Kidney (tissue), 14 donors: ENCODE results near the gene PLCL2. TPM values are rescaled to one million over a fixed set of nuclear protein-coding genes. Genes with fewer than 3 reads are reported as not detected.

ENCODE experiments used
- DNase-seq, 5 donors: peaks; one replicate each; pipeline ENCODE4 v3.0.0-alpha.2; 2013 to 2020
- FAIRE-seq: peaks from 2 replicates; lab custom pipeline; 2012; peaks lifted over from hg19 to GRCh38; lab: Jason Lieb, UNC
- H3K27ac ChIP-seq, 2 donors: one replicate each; pipeline ENCODE4 v1.7.0; 2013; ENCODE audit warnings: low read depth in 2 of 2, low read length in 2 of 2, inconsistent platforms in 1 of 2
- H3K27me3 ChIP-seq: one replicate; pipeline ENCODE4 v1.7.1; 2013; ENCODE audit warnings: low read length, inconsistent platforms; ENCODE audit not compliant: control insufficient read depth, insufficient read depth
- H3K36me3 ChIP-seq, 3 donors: one replicate each; pipeline versions ENCODE4 v1.7.0 to v1.7.1; 2013; ENCODE audit warnings: low read length in 3 of 3, control low read depth in 1 of 3, inconsistent platforms in 1 of 3; ENCODE audit not compliant: insufficient read depth in 3 of 3, control insufficient read depth in 2 of 3
- H3K4me1 ChIP-seq, 3 donors: one replicate each; pipeline versions ENCODE4 v1.7.0 to v1.7.1; 2013; ENCODE audit warnings: low read length in 3 of 3, inconsistent platforms in 1 of 3, low read depth in 1 of 3; ENCODE audit not compliant: control insufficient read depth in 2 of 3, insufficient read depth in 2 of 3
- H3K4me3 ChIP-seq, 3 donors: one replicate each; pipeline versions ENCODE4 v1.7.0 to v1.8.1; 2013; ENCODE audit warnings: low read length in 3 of 3, control low read depth in 1 of 3, inconsistent platforms in 1 of 3
- H3K9ac ChIP-seq, 3 donors: one replicate each; pipeline versions ENCODE4 v1.7.0 to v1.7.1; 2013; ENCODE audit warnings: low read length in 3 of 3, control low read depth in 1 of 3, inconsistent platforms in 1 of 3
- H3K9me3 ChIP-seq, 3 donors: one replicate each; pipeline versions ENCODE4 v1.7.0 to v1.7.1; 2013; ENCODE audit warnings: low read length in 3 of 3, control low read depth in 1 of 3, inconsistent platforms in 1 of 3; ENCODE audit not compliant: control insufficient read depth in 2 of 3, insufficient read depth in 1 of 3
- intact Hi-C: fragments of 100-400 bp; cut with DNase I; formaldehyde crosslinking; loops from one replicate; pipeline ENCODE4 v1.11.1; 2022
- polyA plus RNA-seq: library from polyadenylated mRNA; stranded (reverse); fragments of 350-450 nt; fragmentation: Illumina TruSeq; extraction: RNeasy Lipid Tissue Mini Kit (QIAGEN cat#74804); gene quantifications from one replicate; pipeline ENCODE4 v1.2.3, GENCODE V29; 2014; ENCODE audit warnings: low read depth, low replicate concordance; ENCODE audit not compliant: insufficient read depth
- total RNA-seq: library from RNA; stranded (reverse); fragmentation: NEBNext Ultra II Directional; extraction: Animal tissue kit (Norgen Biotek cat#: 25700); gene quantifications from one replicate; pipeline ENCODE4 v1.2.1, GENCODE V29; 2021
- TF ChIP-seq, protein P1 (sequence below): IDR thresholded peaks from 3 replicates; pipeline ENCODE4 v1.5.1; 2012; ENCODE audit warnings: mild to moderate bottlenecking, moderate library complexity, borderline replicate concordance; ENCODE audit not compliant: insufficient read depth; ENCODE audit errors: extremely low read depth
- donor health status: control.
- donor health status: control.
- donor health status: control.
- donor health status: control.
- donor health status: control.
- donor health status: DM: yes; HTN: yes; CAD: no.
- donor health status: Normal renal cell carcinoma (clear cell type).

PLCL2 gene
- total and polyA plus RNA-seq, 2 donors from 2014 or later: 10.5 to 19.1 TPM

DNA sequence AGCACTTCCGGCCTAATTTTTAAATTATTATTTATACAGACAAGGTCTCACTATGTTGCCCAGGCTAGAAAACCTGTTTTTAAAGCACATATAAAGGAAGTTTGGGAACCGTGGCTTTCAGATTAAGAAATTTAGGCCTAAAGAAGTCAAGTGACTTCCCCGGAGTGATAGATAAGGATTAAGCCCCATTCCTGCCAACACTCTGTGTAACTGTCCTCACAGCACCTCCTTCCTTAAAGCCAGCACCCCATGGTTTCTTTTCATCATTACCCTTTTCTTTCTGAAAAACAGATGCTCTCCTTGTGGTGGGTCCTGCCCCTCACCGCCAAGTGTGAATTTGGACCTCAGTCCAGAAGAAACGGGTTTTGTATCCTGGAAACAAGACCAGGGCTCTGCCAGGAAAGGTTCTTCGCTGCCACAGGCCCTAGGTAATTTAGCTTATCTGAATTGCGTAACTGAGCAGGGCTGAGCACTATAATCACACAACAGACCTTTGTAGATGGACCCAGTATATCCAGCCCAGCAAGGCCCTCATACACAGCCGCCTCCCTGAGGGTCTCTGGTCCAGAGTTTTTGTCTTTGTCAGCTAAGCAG, 231.3 kb downstream of the PLCL2 start:
- DNase-seq: no peak
- FAIRE-seq: no peak
- H3K4me1 ChIP-seq: no peaks in the 10 kb centered on the region
- H3K27ac ChIP-seq: no peak overlapping the region
- no peaks in the 10 kb centered on the region for H3K36me3 ChIP-seq
- TF ChIP-seq, protein P1, sequence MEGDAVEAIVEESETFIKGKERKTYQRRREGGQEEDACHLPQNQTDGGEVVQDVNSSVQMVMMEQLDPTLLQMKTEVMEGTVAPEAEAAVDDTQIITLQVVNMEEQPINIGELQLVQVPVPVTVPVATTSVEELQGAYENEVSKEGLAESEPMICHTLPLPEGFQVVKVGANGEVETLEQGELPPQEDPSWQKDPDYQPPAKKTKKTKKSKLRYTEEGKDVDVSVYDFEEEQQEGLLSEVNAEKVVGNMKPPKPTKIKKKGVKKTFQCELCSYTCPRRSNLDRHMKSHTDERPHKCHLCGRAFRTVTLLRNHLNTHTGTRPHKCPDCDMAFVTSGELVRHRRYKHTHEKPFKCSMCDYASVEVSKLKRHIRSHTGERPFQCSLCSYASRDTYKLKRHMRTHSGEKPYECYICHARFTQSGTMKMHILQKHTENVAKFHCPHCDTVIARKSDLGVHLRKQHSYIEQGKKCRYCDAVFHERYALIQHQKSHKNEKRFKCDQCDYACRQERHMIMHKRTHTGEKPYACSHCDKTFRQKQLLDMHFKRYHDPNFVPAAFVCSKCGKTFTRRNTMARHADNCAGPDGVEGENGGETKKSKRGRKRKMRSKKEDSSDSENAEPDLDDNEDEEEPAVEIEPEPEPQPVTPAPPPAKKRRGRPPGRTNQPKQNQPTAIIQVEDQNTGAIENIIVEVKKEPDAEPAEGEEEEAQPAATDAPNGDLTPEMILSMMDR: no peak
- intact Hi-C loops: no loop called here
- H3K27me3 ChIP-seq: no peaks in the 10 kb centered on the region
- H3K9ac ChIP-seq: no peak overlapping the region
- no peak overlapping the region for H3K4me3 ChIP-seq
- H3K9me3 ChIP-seq: no peaks in the 10 kb centered on the region

DNA sequence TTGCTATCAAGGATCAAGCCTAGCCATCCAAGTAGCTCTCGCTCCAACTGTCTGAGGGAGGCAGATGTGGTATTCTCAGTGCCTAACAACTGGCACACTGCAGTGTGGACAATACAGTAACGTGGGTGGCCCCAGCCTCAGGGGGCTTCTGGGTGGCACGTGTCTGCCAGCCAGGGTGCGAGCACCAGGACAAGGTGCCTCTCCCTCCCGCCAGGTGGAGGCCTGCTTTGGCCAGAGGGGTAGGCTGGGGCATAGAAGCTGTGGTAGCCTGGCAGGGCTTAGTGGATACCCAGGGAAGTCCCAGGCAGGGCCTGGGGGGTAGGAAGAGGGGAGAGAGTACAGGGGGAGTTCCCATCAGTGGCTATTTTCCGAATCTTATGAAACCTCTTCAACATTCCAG, 234.0 kb downstream of the PLCL2 start:
- TF ChIP-seq, protein P1: no peak
- no peaks in the 10 kb centered on the region for H3K4me1 ChIP-seq
- FAIRE-seq: no peak

DNA sequence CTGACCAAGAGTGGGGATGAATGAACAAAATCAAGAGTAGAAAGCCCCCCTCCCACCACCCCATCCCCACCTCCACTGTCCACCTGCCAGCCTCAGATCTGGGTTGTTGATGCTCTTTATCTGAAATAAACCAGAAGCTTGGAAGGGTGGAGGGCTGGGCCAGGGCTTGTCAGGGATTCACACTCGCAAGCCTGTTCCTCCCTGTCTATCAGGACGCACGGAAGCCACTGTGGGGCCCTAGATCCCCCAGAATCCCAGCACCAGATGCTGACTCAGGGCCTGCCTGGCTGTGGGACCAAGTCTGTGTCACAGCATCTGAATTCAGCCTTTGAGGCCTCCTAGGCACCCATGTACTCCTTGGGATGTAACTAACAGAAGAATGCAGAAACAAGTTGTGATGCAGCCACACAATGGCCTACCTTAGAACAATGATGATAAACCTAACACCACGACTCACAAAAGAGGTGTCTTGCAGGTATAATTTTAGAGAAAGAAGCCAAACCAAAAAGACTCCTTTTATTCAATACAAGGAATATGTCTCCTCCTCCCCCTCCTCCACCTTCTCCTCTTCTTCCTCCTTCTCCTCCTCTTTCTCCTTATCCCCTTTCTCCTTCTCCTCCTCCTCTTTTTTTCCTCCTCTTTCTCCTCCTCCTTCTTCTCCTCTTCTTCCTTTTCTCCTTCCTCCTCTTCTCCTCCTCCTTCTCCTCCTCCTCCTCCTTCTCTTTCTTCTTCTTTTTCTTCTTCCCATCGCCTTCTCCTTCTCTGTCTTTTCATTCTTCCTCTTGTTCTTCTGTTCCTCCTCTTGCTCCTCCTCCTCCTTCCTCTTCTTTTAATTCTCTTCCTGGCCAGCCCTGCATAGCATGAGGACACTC, 234.7 kb downstream of the PLCL2 start:
- no peak for DNase-seq
- TF ChIP-seq, protein P1: no peak

More for the DNA sequence above, 234.0 kb downstream of the PLCL2 start:
- no peak overlapping the region for H3K9ac ChIP-seq
- H3K9me3 ChIP-seq: peaks cover 0 to 5% (median 0%) of the 10 kb centered on the region in 3 donors
- DNase-seq: peak in 1 of 5 donors; percentile 53
- H3K4me3 ChIP-seq: no peak overlapping the region
- H3K36me3 ChIP-seq: no peaks in the 10 kb centered on the region
- no peak overlapping the region for H3K27ac ChIP-seq
- no peaks in the 10 kb centered on the region for H3K27me3 ChIP-seq
- intact Hi-C loops: no loop called here

More for the DNA sequence above, 234.7 kb downstream of the PLCL2 start:
- Histone ChIP-seq H3K4me3 (no peak overlapping the region), H3K27me3 (no peaks in the 10 kb centered on the region), H3K27ac (no peak overlapping the region), H3K9me3 (peaks cover 0 to 5% (median 0%) of the 10 kb centered on the region in 3 donors), H3K36me3 (no peaks in the 10 kb centered on the region), H3K9ac (no peak overlapping the region), H3K4me1 (no peaks in the 10 kb centered on the region)
- intact Hi-C loops: no loop called here
- FAIRE-seq: no peak
